Inferior parietal cortex (tissue), 1 donor: ENCODE measurements around the gene ADAM12.

Experiments
- DNase-seq: peaks from one replicate; pipeline ENCODE4 v3.0.0-alpha.2; 2016; ENCODE audit errors: extremely low spot score

ADAM12 gene

DNA sequence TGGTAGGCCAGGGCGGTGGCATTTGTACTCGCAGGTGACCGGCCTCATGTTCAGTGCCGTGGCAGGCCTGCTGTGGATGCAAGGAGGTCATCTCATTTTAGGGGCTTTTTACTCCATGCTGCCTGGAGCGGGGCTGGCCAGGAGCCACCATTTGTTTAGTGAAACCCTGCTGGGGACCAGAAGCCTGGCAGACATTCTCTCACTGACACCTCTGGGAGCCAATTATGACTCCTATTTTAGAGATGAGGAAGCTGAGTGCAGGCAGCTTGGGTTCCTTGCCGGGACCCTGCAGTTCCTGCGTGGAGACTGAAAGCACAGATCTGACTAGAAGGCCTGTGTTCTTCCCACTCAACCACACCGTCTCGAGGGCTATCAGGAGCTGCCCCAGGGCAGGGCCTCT, 305.3 kb downstream of the ADAM12 start:
- DNase-seq, result no peak

- DNase-seq, result no peak
These were observed 306.3 kb downstream of the ADAM12 start for GRCh38 chr10:126081841-126082466.

DNA sequence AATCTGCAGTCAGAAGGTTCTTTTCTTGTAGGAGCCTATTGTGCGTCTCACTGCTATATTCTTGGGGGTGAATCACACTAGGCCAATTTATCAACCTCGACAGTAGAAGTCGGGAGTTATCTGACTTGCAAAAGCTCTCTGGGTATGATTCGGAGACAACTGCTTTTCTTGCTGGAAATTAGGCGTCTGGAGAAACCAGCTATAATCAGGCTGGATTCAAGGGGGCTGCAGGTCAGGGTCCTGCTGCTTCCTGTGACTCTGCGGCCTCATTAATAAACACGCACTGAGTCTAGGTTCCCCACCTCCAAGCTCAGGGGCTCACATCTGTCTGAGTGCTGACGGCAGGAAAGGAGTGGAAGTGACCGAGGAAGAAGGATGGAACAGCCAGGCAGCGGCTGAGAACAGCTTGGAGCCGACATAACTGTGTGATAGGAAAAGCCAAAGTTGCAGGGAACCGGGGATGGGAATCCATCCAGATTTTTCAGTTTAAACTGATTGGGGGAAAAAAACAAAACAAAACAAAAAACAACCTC, 307.3 kb downstream of the ADAM12 start:
- DNase-seq, result no peak

DNA sequence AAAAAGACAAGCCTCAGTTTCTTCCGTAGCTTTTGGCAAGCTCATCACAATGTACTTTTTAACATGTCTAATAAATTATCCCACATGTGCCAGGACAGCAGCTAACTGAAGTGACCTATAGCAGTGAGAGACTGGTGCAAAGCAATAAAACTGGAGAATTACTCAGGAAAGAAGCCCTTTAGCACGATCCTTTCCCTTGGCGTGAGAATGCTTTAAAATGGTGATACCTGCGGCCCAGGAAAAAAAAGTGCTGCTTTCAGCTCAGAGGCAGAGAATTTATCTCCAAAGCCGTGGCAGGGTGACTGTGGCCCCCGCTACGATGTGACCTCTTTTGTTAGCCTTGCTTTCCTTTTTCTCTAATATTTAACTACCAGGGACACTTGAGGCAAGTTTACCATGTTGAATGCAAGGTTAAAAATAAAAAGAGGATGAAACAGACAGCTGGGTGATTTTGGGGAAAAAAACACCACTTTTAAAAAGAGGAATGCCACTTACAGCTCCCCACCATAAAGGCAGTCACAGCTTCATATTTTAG, 307.9 kb downstream of the ADAM12 start:
- DNase-seq, result no peak

DNA sequence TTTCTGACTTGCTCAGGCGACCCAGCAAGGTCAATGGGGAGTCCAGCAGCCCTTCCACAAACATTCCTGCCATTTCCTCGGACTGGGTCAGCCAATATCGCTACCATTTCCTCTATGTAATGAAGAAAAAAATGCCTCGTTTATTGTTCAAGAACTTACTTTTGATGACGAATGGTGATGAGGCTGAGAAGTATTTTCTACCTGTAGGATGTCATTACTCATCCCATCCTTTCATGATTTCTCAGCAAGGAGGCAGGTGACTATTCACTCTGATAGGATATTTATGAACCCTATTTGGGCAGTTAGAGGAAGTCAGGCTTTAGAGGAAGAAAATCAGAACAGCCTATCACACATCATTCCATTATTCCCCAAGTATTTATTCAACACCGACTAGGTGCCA, 313.3 kb downstream of the ADAM12 start:
- DNase-seq, result no peak

DNA sequence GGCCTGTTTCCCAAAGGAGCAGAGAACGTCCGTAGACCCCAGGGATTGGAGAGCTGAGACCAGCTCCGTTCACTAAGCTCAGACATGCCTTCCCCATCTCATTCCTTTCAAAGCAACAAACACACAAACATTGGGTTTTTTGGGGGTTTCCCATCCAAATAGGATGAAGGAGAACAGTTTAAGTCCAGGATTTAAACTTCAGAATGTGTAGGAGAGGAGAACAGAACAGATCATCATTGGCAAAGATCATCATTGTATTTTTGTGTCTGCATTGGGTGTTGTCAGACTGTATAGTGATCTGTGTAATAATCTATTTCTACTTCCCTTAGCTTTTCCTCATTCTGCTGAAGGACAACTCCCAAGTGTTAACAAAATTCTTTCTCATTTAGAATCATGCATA, 314.0 kb downstream of the ADAM12 start:
- DNase-seq, result no peak

DNA sequence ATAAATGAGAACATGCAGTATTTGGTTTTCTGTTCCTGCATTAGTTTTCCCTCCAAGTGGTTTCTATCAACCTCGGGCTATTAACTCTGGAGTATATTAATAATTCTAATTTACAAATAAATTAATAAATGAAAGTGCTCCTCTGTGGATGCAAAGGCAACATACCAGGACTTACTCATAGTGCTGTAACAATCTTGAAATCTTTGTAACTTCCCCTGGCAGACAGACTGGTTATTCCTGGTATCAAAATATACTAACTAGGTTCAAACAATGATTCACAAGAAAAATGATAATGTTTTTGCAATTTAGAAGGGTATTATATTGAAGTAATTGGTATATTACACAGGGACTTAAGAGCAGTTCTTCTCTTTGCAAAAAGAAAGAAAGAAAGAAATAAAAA, 314.7 kb downstream of the ADAM12 start:
- no peak for DNase-seq

DNA sequence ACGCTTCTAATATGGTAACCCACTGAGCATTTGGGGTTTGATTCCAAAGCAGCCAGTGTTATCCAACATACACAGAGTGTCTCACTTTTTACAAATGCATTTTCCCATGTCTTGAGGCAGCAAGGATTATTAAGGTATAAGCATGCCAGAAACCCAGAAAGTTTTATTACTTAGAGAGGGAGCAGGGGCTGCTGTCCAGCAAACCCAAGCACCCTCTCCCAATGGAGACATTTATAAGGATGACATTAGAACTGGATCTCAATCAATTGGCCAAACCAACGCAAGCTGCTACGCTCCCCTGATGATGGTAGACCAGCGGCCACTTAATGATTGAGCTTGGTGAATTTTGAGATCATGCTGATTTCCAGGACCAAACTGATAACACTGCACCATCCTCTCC, 315.7 kb downstream of the ADAM12 start:
- DNase-seq, result no peak

DNA sequence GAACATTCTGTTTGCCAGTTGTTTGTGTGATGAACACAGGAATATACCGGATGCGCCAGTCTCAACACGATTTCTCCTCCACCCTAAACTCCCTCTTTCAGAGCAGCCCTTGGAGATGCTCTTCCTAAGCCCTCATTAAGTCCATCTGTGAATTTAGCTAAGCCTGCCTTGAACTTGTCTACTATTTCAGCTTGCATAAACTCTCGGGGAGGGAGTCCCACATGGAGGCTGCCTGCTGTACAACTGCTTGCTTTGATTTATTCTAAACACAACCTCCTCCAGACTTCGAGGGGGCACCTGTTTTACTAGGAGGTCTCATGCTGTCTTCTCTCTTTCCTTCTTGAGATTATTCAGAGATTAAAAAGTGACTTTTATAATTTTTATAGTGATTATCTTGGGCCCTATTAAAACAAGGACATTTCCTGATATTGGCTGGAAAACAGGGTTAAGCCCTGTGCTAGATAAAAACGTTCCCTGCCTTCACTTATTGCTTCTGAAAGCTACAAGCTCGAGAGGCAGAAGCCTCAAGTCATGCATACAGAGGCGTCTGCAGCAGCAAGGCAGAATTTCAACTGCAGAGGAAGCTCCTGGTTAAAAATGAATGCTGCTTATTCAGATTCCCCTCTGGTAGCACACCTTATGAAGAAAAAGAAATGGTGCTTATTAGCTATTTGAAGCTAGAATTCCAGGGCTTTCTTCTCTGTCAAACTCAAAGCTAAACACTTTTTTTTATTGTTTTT, 317.6 kb downstream of the ADAM12 start:
- no peak for DNase-seq

DNA sequence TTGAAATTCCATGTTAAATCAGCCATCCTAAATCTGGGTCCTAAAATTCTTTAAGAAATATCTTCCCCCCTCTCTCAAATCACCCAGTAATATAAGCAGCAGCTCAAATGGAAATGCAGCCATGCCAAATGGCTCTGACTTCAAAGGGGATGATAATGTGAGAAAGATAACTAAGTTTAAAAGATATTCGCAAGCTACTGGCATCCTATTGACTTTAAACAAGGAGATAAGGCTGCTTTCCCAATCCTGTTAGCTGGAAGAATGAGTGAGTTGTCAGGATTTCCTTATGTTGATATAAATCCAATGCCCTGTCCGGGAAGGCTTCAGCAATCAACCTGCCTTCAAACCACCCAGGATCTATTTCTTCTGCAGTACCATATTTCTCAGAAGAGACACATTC, 320.0 kb downstream of the ADAM12 start:
- no peak for DNase-seq

GRCh38 chr10:126066456-126066855, 321.8 kb downstream of the ADAM12 start:
- no peak for DNase-seq

GRCh38 chr10:126065751-126066377, 322.4 kb downstream of the ADAM12 start:
- no peak for DNase-seq

GRCh38 chr10:126064512-126064911, 323.8 kb downstream of the ADAM12 start:
- DNase-seq, result no peak

- DNase-seq, result no peak
These were observed 324.9 kb downstream of the ADAM12 start for GRCh38 chr10:126063353-126063791.

DNA sequence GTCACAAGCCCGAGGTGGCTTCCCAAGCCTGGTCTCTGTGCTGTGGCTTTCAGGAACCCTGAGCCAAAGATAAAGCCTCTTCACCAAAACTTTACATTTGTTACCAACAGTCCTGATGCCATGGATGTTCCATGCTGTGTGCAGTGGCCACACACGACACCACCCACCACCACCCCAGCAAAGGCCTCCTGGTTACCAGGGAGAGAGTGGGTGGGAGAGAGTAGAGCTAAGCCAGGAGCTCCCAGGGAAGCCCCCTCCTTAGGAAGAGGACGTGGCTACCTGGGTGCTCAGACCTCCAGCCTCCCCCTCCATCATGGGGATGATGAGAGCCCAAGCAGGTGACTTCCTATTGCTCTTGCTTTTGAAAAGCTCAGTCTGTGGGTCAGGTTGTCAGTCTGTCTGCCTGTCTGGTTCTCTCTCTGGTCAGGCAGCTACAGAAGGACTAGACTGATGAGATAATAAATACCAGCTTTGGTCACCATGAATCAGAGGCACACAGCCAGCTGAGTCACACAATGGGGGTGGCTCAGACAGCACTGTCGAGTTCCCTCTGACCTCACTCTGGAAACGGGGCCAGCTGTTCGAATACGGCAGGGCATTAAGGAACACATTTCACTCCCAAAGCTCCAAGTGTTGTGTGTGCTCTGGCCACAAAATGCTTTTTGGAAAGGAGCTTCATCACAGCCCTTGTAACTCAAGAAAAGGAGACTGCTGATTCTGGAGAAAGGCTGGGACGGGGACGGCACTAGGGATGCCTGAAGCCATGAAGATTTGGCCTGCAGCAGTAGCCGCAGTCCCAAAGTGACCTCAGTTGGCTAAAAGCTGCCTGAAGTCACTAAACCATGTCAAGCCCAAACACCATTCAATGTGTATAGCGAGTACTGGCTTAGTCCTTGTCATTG, 325.9 kb downstream of the ADAM12 start:
- DNase-seq, result peak; percentile 83

GRCh38 chr10:126061526-126061925, 326.8 kb downstream of the ADAM12 start:
- no peak for DNase-seq

DNA sequence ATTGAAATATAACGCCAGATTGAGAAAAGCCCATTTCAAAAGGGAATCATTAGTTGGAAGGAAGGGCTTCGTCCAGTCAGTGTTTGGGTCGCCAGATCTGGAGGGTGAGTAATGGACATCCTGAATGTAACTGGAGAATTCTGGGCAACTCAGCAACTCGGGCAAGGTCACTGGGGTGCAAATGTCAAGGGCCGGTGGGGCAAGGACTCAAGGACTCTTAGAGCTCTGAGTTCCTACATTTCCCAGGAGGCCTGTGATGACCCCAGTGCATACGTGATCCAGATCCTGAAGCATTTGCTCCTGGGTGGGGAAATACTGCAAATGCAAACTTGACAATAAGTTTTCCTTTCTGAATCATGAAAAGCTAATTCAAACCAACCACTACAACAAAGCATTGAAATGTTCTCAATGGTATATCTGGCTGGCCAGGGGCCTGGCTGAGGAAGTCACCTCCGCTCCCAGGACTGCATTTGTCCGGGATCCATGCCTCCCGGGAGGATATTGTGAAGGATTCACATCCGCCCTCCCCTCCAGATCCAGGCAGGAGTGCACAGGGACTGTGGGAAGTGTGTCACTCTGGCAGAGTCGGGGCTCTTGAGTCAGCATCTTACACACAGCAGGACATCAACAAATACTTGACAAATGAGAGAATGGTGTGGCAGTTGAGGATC, 327.9 kb downstream of the ADAM12 start:
- DNase-seq, result no peak

- DNase-seq, result no peak
These were observed 329.0 kb downstream of the ADAM12 start for GRCh38 chr10:126059076-126059826.

GRCh38 chr10:126058507-126058906, 329.8 kb downstream of the ADAM12 start:
- DNase-seq, result no peak

- DNase-seq, result no peak
These were observed 330.2 kb downstream of the ADAM12 start for GRCh38 chr10:126058104-126058503.
